Left lung (tissue), 10 donors: Measurements from ENCODE around the gene TGM2. TPM values are rescaled to one million over a fixed set of nuclear protein-coding genes. Genes with fewer than 3 reads are reported as not detected.

Experiments
- ATAC-seq: fragments of 200-7000 bp; cut with Tn5 transposase; one replicate; pipeline ENCODE4 v1.9.1; 2020; ENCODE audit warnings: moderate library complexity
- DNase-seq, 4 donors: peaks; one replicate each; pipeline ENCODE4 v3.0.0-alpha.2; 2013 to 2020
- H3K27ac ChIP-seq, 2 donors: fragments of 200-600 bp; sonication (generic) in 1 of 2; one replicate each; pipeline versions ENCODE4 v1.5.0 to v1.8.0; 2020 to 2021
- H3K27me3 ChIP-seq, 2 donors: fragments of 200-600 bp; sonication (generic) in 1 of 2; one replicate each; pipeline versions ENCODE4 v1.5.0 to v1.8.0; 2020 to 2021
- H3K36me3 ChIP-seq, 2 donors: fragments of 200-600 bp; sonication (generic) in 1 of 2; one replicate each; pipeline versions ENCODE4 v1.5.0 to v1.8.0; 2020 to 2021
- H3K4me1 ChIP-seq, 2 donors: fragments of 200-600 bp; one replicate each; pipeline ENCODE4 v1.8.0; 2021
- H3K4me3 ChIP-seq, 2 donors: fragments of 200-600 bp; sonication (generic) in 1 of 2; one replicate each; pipeline versions ENCODE4 v1.5.0 to v1.8.0; 2020 to 2021; ENCODE audit warnings: mild to moderate bottlenecking in 1 of 2
- H3K9me3 ChIP-seq, 2 donors: fragments of 200-600 bp; sonication (generic) in 1 of 2; one replicate each; pipeline versions ENCODE4 v1.5.0 to v1.8.0; 2020 to 2021
- intact Hi-C, 2 donors: fragments of 100-400 bp; cut with DNase I; formaldehyde crosslinking; loops; one replicate each; pipeline versions ENCODE4 v1.11.2 to v1.14.2; 2022
- polyA plus RNA-seq, 6 donors: library from polyadenylated mRNA; unstranded; fragments of 120-200 nt; gene quantifications; one replicate each; pipeline ENCODE4 v1.2.1, GENCODE V29; 2013; ENCODE audit not compliant: insufficient read length in 6 of 6
- total RNA-seq, 2 donors: library from RNA; stranded (reverse); fragmentation: NEBNext Ultra II Directional; extraction: Animal tissue kit (Norgen Biotek cat#: 25700); gene quantifications; one replicate each; pipeline ENCODE4 v1.2.1, GENCODE V29; 2021
- TF ChIP-seq, protein P1 (sequence below), 2 donors: fragments of 200-600 bp; sonication (generic) in 1 of 2; IDR thresholded peaks; one replicate each; pipeline versions ENCODE4 v1.5.0 to v1.8.0; 2021; ENCODE audit warnings: antibody characterized with exemption in 2 of 2
- donor health status: DM: no; HTN: yes; CAD: no.
- donor health status: DM: no; HTN: no; CAD: no.

TGM2 gene
- total and polyA plus RNA-seq, 8 donors: 89.0 to 391 (median 109) TPM

DNA sequence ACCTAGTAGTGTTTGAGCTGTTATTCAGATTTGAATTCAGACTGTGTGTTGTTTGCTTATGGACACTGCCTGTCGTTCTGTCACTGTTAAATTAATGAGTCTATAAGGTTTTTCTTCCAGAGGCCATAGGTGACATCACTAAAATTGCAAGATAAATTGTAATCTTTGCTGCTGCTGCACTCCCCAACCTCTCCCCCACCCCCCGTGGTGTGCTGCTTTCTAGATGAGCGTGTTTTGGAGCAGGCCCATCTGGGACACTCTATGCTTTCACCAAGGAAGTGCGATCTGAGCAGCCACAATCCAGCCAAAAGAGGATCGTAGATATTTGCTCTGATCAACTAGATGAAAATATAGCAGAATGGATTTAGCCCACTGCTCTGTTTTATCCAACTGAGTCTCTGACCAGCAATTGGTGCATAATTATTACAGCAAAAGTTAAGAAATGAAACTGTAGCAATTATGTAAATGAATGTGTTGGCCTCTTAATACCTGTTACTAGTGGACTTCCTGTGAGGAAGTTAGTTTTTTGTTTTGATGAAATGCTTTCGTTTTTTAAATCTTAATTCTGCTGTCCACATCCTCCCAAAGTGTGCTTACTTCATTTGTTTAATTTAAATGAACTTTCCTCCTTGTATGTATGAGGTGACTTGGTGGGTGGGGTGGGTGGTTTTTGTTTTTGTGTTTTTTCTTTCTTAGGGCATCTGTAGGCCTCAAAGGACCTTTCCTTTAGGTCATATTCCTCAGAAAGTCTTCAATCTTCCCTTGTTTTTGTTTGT, 73.4 kb downstream of the TGM2 start:
- H3K4me3 ChIP-seq: no peak overlapping the region
- DNase-seq (no peak), ATAC-seq (no peak)
- no peaks in the 10 kb centered on the region for H3K27me3 ChIP-seq
- H3K4me1 ChIP-seq: peaks cover 20 to 54% of the 10 kb centered on the region in 2 donors
- TF ChIP-seq, protein P1, sequence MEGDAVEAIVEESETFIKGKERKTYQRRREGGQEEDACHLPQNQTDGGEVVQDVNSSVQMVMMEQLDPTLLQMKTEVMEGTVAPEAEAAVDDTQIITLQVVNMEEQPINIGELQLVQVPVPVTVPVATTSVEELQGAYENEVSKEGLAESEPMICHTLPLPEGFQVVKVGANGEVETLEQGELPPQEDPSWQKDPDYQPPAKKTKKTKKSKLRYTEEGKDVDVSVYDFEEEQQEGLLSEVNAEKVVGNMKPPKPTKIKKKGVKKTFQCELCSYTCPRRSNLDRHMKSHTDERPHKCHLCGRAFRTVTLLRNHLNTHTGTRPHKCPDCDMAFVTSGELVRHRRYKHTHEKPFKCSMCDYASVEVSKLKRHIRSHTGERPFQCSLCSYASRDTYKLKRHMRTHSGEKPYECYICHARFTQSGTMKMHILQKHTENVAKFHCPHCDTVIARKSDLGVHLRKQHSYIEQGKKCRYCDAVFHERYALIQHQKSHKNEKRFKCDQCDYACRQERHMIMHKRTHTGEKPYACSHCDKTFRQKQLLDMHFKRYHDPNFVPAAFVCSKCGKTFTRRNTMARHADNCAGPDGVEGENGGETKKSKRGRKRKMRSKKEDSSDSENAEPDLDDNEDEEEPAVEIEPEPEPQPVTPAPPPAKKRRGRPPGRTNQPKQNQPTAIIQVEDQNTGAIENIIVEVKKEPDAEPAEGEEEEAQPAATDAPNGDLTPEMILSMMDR (IDR thresholded peaks at IDR 0.05): no peak
- intact Hi-C loops: no loop called here
- H3K27ac ChIP-seq: peak overlapping the region; percentile 33 to 88
- peaks cover 6 to 41% of the 10 kb centered on the region in 2 donors for H3K36me3 ChIP-seq
- no peaks in the 10 kb centered on the region for H3K9me3 ChIP-seq

DNA sequence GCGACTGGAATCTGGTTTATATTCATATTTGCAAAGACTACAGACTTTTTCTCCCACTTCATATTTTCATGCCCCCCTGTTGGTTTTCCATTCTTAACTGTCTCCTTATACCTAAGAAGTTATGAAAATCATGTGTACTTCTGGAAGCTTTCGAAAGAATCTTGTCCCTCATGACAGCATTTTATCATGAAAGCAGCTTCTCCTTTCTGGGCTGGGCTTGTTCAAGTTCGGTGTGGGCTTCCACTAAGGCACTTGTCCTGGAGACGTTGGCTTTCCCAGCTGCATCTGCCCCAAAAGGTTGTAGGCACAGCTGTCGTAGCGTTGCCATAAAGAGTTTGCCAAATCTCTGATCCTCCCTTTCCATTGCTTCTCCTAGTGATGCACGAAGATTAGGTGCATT, 75.0 kb downstream of the TGM2 start:
- Histone ChIP-seq H3K27me3 (no peaks in the 10 kb centered on the region), H3K4me1 (peaks cover 17 to 42% of the 10 kb centered on the region in 2 donors), H3K4me3 (no peak overlapping the region), H3K27ac (peak overlapping the region in 1 of 2 donors; percentile 88), H3K36me3 (peaks cover 6 to 55% of the 10 kb centered on the region in 2 donors), H3K9me3 (no peaks in the 10 kb centered on the region)
- no peak for ATAC-seq
- TF ChIP-seq, protein P1 (IDR thresholded peaks at IDR 0.05): no peak
- no peak for DNase-seq
- intact Hi-C loops: no loop called here

DNA sequence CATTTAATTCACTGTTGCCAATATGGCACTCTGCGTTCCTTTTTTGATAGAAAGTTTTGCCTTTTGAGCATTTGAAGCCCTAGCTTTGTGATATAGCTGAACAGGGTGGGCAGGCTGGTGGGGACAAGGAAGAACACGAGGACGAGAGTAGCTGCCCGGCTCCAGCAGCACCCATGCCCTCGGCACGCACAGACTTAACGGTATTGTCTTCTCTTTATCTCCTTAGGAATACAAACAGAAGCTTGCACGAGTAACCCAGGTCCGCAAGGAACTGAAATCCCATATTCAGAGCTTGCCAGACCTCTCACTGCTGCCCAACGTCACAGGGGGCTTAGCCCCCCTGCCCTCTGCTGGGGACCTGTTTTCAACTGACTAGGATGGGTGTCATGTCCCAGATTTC, 75.6 kb downstream of the TGM2 start:
- H3K4me3 ChIP-seq: no peak overlapping the region
- peaks cover 17 to 42% of the 10 kb centered on the region in 2 donors for H3K4me1 ChIP-seq
- no peaks in the 10 kb centered on the region for H3K27me3 ChIP-seq
- TF ChIP-seq, protein P1 (IDR thresholded peaks at IDR 0.05): no peak
- no peak for ATAC-seq
- peaks cover 6 to 60% of the 10 kb centered on the region in 2 donors for H3K36me3 ChIP-seq
- no peak overlapping the region for H3K27ac ChIP-seq
- no peaks in the 10 kb centered on the region for H3K9me3 ChIP-seq
- DNase-seq: no peak
- intact Hi-C loops: no loop called here

DNA sequence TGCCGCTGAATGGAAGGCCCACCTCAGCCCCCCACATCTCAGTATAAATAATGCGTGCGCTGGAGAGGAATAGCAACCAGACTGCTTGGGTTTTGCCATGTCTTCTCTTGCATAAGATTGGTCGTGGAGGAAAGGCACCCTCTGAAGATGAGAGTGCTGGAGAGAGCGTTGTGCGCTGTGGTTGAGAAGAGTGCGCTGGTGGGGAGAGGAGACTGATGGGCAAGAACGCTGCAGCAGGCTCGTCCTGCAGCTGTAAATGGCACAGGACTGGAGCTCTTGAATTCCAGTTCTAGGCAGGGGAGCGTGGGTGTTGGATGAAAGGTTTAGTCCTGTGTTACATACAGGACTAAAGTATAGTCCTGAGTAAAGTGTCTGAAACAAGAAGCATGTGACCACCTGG, 80.0 kb downstream of the TGM2 start:
- TF ChIP-seq, protein P1 (IDR thresholded peaks at IDR 0.05): no peak
- Histone ChIP-seq H3K4me3 (no peak overlapping the region), H3K4me1 (peaks cover 16 to 24% of the 10 kb centered on the region in 2 donors), H3K27ac (peak overlapping the region in 1 of 2 donors; percentile 68), H3K9me3 (no peaks in the 10 kb centered on the region), H3K27me3 (no peaks in the 10 kb centered on the region), H3K36me3 (peaks cover 6 to 76% of the 10 kb centered on the region in 2 donors)
- DNase-seq (no peak), ATAC-seq (no peak)
- intact Hi-C loops: no loop called here

DNA sequence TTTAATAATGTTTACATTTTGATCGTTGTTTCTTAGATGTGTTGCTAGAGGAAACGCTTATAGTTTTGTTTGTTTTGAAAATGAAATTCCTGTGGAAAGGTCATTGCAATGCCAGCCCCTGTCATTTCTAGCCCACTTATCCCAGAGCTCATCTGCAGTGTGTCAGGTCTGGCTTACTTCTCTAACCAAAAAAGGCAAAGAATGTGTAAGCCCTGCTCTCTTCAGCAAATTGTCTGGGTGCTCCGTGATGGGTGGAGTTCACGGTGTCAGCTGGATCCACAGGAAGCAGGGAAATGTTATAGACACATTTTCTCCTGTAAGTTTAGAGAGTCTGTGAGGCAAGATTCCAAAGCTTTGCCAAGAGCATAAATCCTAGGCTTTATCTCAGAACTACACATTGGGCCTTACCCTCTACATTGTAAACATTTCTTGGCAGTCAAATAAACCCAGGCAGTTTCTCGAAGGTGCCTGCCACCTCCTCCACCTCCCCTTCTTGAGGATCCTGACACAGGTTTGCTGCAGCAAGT, 80.6 kb downstream of the TGM2 start:
- TF ChIP-seq, protein P1 (IDR thresholded peaks at IDR 0.05): no peak
- H3K4me3 ChIP-seq: no peak overlapping the region
- H3K27me3 ChIP-seq: no peaks in the 10 kb centered on the region
- H3K4me1 ChIP-seq: peaks cover 16 to 24% of the 10 kb centered on the region in 2 donors
- peaks cover 6 to 75% of the 10 kb centered on the region in 2 donors for H3K36me3 ChIP-seq
- DNase-seq (peak in 2 of 4 donors; percentile 46 to 56), ATAC-seq (peak; percentile 66)
- peak overlapping the region; percentile 30 to 68 for H3K27ac ChIP-seq
- H3K9me3 ChIP-seq: no peaks in the 10 kb centered on the region
- intact Hi-C loops: no loop called here
